Hepatocyte (in vitro differentiated cells): ENCODE measurements around the gene MAST2. TPM values are rescaled to one million over a fixed set of nuclear protein-coding genes. Genes with fewer than 3 reads are reported as not detected.

Experiments used
- DNase-seq: peaks from one replicate; pipeline ENCODE4 v3.0.0-alpha.2; 2016; ENCODE audit warnings: low spot score
- H2AFZ ChIP-seq: fragments of 200-600 bp; sonication (generic); 2 replicates; pipeline ENCODE4 v1.6.0; 2016; ENCODE audit warnings: antibody characterized with exemption, mild to moderate bottlenecking
- H3K27ac ChIP-seq: fragments of 200-600 bp; sonication (generic); 2 replicates; pipeline ENCODE4 v1.5.1; 2016; ENCODE audit warnings: mild to moderate bottlenecking
- H3K27me3 ChIP-seq: fragments of 200-600 bp; sonication (generic); 2 replicates; pipeline ENCODE4 v1.6.1; 2016
- H3K36me3 ChIP-seq: fragments of 200-600 bp; sonication (generic); replicated peaks from 2 replicates; pipeline ENCODE4 v1.5.1; 2016; ENCODE audit warnings: low read depth; ENCODE audit not compliant: insufficient read depth
- H3K4me1 ChIP-seq: fragments of 200-600 bp; sonication (generic); 2 replicates; pipeline ENCODE4 v1.5.1; 2016; ENCODE audit warnings: mild to moderate bottlenecking, moderate library complexity; ENCODE audit not compliant: insufficient read depth
- H3K4me2 ChIP-seq: fragments of 200-600 bp; sonication (generic); 2 replicates; pipeline ENCODE4 v1.6.0; 2016
- H3K4me3 ChIP-seq: fragments of 200-600 bp; sonication (generic); 2 replicates; pipeline ENCODE4 v1.5.1; 2016; ENCODE audit warnings: mild to moderate bottlenecking
- H3K79me2 ChIP-seq: fragments of 200-600 bp; sonication (generic); 2 replicates; pipeline ENCODE4 v1.6.0; 2017; ENCODE audit warnings: mild to moderate bottlenecking
- H3K9me2 ChIP-seq: fragments of 200-600 bp; sonication (generic); replicated peaks from 2 replicates; pipeline ENCODE4 v1.6.0; 2017; ENCODE audit warnings: mild to moderate bottlenecking; ENCODE audit not compliant: insufficient read depth
- H3K9me3 ChIP-seq: fragments of 200-600 bp; sonication (generic); 2 replicates; pipeline ENCODE4 v1.5.1; 2016; ENCODE audit warnings: low read depth, mild to moderate bottlenecking
- H4K20me1 ChIP-seq: fragments of 200-600 bp; sonication (generic); 2 replicates; pipeline ENCODE4 v1.6.0; 2016; ENCODE audit warnings: mild to moderate bottlenecking; ENCODE audit not compliant: insufficient read depth, poor library complexity, severe bottlenecking
- EZH2 ChIP-seq: fragments of 200-600 bp; sonication (generic); IDR thresholded peaks from 2 replicates; pipeline ENCODE4 v1.6.1; 2016; ENCODE audit warnings: antibody characterized with exemption, mild to moderate bottlenecking, borderline replicate concordance
- EZH2phosphoT487 ChIP-seq: fragments of 200-600 bp; sonication (generic); IDR thresholded peaks from one replicate; pipeline ENCODE4 v1.6.1; 2018; ENCODE audit warnings: antibody characterized with exemption, mild to moderate bottlenecking, low read depth, moderate library complexity; ENCODE audit not compliant: unreplicated experiment, severe bottlenecking
- WGBS: methylation state at CpG from one replicate; pipeline ENCODE4 v1.1.6; 2016; ENCODE audit warnings: low lambda C conversion rate; ENCODE audit errors: missing lambda C conversion rate; 5-methylcytosine and 5-hydroxymethylcytosine counted together
- polyA plus RNA-seq: library from polyadenylated mRNA; unstranded; fragments of >200 nt; fragmentation: Nextera tagmentation; extraction: Ambion mirVana; gene quantifications from 2 replicates; pipeline ENCODE4 v1.2.1, GENCODE V29; 2016
- total RNA-seq: library from RNA; depleted of rRNA; stranded (reverse); fragments of >200 nt; gene quantifications from 2 replicates; pipeline ENCODE4 v1.2.3, GENCODE V29; 2014
- TF ChIP-seq, protein P1 (sequence below): fragments of 200-600 bp; sonication (generic); IDR thresholded peaks from 2 replicates; pipeline ENCODE4 v1.5.1; 2016; ENCODE audit warnings: antibody characterized with exemption, mild to moderate bottlenecking; ENCODE audit not compliant: poor library complexity

The MAST2 gene
- total and polyA plus RNA-seq, 2 experiments from 2014 or later: 25.8 to 33.5 TPM

DNA sequence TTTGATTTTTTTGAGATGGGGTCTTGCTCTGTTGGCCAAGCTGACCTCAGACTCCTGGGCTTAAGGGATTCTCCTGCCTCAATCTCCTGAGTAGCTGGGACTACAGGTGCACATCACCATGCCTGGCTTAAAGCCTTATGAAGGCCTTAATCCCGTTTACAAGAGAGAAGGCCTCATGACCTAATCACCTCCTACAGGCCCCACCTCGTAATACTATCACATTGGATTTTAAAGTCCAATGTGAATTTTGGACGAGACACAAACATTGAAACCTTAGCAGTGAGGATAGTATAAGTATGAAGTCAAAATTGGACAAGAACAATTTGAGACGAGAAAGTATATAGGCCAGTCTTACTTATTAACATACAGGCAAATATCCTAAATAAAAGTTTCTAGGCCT is 73.9 kb downstream of the MAST2 start:
- peaks cover 11% of the 10 kb centered on the region for H3K79me2 ChIP-seq
- no peak overlapping the region for H3K27ac ChIP-seq
- no peaks in the 10 kb centered on the region for H4K20me1 ChIP-seq
- no peaks in the 10 kb centered on the region for H3K4me1 ChIP-seq
- no peaks in the 10 kb centered on the region for H3K9me2 ChIP-seq
- no peak overlapping the region for H3K4me3 ChIP-seq
- TF ChIP-seq, protein P1, sequence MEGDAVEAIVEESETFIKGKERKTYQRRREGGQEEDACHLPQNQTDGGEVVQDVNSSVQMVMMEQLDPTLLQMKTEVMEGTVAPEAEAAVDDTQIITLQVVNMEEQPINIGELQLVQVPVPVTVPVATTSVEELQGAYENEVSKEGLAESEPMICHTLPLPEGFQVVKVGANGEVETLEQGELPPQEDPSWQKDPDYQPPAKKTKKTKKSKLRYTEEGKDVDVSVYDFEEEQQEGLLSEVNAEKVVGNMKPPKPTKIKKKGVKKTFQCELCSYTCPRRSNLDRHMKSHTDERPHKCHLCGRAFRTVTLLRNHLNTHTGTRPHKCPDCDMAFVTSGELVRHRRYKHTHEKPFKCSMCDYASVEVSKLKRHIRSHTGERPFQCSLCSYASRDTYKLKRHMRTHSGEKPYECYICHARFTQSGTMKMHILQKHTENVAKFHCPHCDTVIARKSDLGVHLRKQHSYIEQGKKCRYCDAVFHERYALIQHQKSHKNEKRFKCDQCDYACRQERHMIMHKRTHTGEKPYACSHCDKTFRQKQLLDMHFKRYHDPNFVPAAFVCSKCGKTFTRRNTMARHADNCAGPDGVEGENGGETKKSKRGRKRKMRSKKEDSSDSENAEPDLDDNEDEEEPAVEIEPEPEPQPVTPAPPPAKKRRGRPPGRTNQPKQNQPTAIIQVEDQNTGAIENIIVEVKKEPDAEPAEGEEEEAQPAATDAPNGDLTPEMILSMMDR: no peak
- TF ChIP-seq EZH2 (no peak), EZH2phosphoT487 (no peak)
- no peaks in the 10 kb centered on the region for H3K9me3 ChIP-seq
- H2AFZ ChIP-seq: no peak overlapping the region
- no peaks in the 10 kb centered on the region for H3K27me3 ChIP-seq
- no peak for DNase-seq
- no peak overlapping the region for H3K4me2 ChIP-seq
- H3K36me3 ChIP-seq: no peaks in the 10 kb centered on the region
- WGBS: 77% methylated on average over 4 of the region's 4 CpGs

DNA sequence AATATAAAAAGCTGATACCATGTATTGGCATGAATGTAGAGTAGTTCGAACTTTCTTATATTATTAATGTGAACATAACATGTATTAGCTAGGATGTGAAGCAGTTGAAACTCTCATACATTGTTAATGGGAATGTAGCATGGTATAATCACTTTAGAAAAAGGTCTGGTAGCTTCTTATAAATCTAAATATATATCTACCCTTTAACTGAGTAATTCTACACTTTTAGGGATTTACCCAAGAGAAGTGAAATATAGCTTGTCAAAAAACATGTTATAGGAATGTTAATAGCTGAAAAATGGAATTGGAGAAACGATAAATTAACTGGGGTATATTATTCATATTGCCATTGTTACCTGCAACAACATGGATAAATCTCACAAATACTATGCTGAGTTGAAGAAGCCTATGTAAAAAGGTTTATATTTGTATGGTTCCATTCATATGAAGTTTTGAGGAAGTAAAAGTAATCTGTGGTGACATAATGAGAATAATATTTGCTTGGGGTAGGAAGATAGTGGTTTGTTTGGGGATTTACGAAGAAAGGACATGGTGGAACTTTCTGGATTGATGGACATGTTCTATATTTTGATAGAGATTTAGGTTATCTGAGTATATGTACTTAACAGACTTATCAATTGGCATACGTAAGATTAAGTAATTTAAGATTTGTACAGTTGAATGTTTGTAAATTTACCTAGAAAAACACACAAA is 76.6 kb downstream of the MAST2 start:
- TF ChIP-seq EZH2phosphoT487 (no peak), EZH2 (no peak)
- TF ChIP-seq, protein P1: no peak
- H3K36me3 ChIP-seq: no peaks in the 10 kb centered on the region
- H3K79me2 ChIP-seq: no peaks in the 10 kb centered on the region
- no peaks in the 10 kb centered on the region for H3K4me1 ChIP-seq
- H3K27me3 ChIP-seq: no peaks in the 10 kb centered on the region
- H3K9me2 ChIP-seq: no peaks in the 10 kb centered on the region
- no peak for DNase-seq
- H3K4me3 ChIP-seq: no peak overlapping the region
- H3K27ac ChIP-seq: no peak overlapping the region
- H4K20me1 ChIP-seq: no peaks in the 10 kb centered on the region
- 92% methylated on average over 4 of the region's 4 CpGs for WGBS
- no peak overlapping the region for H3K4me2 ChIP-seq
- H2AFZ ChIP-seq: no peak overlapping the region
- H3K9me3 ChIP-seq: no peaks in the 10 kb centered on the region

DNA sequence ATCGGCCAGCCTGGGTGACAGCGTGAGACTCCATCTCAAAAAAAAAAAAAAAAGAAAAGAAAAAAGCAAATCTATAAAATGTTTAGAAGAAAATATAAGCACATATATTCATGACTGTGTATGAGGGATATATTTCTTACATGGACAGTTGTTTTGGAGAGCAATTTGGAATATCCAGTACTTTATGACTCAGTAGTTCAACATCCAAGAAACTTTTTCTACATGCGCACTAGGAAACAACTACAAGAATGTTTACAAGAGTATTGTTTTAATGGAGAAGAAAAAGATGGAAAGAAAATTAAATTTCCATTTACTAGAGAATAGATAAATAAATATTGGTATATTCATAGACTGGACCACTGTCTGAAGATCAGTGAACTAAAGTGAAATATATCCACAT is 77.5 kb downstream of the MAST2 start:
- TF ChIP-seq EZH2 (no peak), EZH2phosphoT487 (no peak)
- TF ChIP-seq, protein P1: no peak
- Histone ChIP-seq H4K20me1 (no peaks in the 10 kb centered on the region), H2AFZ (no peak overlapping the region), H3K9me2 (no peaks in the 10 kb centered on the region), H3K27me3 (no peaks in the 10 kb centered on the region), H3K27ac (no peak overlapping the region), H3K4me1 (no peaks in the 10 kb centered on the region), H3K79me2 (peaks cover 4% of the 10 kb centered on the region), H3K4me3 (no peak overlapping the region), H3K36me3 (no peaks in the 10 kb centered on the region), H3K4me2 (no peak overlapping the region), H3K9me3 (no peaks in the 10 kb centered on the region)
- WGBS: 91% methylated on average over 3 of the region's 3 CpGs
- DNase-seq: no peak
